Skeletal muscle satellite cell (primary cell): Measurements from ENCODE around the gene SAE1. TPM values are rescaled to one million over a fixed set of nuclear protein-coding genes. Genes with fewer than 3 reads are reported as not detected.

Source experiments
- H3K27me3 ChIP-seq: 2 replicates; pipeline ENCODE4 v1.7.0; 2013; ENCODE audit warnings: low read length; ENCODE audit not compliant: control insufficient read depth, insufficient read depth
- H3K36me3 ChIP-seq: 2 replicates; pipeline ENCODE4 v1.7.0; 2013; ENCODE audit warnings: mild to moderate bottlenecking, control low read depth, low read length; ENCODE audit not compliant: insufficient read depth
- H3K4me1 ChIP-seq: 2 replicates; pipeline ENCODE4 v1.7.0; 2013; ENCODE audit warnings: low read length; ENCODE audit not compliant: control insufficient read depth, insufficient read depth
- H3K4me2 ChIP-seq: 2 replicates; pipeline ENCODE4 v1.7.0; 2013; ENCODE audit warnings: mild to moderate bottlenecking, low read length
- H3K4me3 ChIP-seq: 2 replicates; pipeline ENCODE4 v1.7.0; 2013; ENCODE audit warnings: low read length
- H3K9ac ChIP-seq: 2 replicates; pipeline ENCODE4 v1.7.0; 2013; ENCODE audit warnings: mild to moderate bottlenecking, low read depth, low read length, moderate library complexity
- H3K9me3 ChIP-seq: replicated peaks from 2 replicates; pipeline ENCODE4 v1.7.0; 2013; ENCODE audit warnings: mild to moderate bottlenecking, control low read depth, low read length
- small RNA-seq: library from RNA; depleted of rRNA; stranded (forward); fragments of <200 nt; gene quantifications from one replicate; pipeline ENCODE3, GENCODE V24; 2012

The SAE1 gene

DNA sequence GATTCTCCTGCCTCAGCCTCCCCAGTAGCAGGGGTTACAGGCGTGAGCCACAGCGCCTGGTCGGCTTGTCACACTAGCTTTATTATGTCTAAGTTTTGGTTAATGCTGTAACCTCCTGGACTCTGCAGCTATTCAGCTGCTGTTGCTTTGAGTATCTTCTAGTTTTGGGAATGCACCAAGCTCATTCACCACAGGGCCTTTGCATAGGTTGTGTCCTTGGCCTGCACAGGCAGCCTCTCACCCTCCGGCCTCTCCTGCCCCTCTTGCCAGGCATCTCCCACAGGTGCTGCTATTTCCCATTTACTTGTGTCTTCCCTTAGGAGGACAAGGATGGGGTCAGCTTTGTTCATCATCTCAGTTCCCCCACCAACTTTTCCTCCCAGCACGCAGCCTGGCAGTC, 123.3 kb downstream of the SAE1 start:
- H3K9me3 ChIP-seq = no peaks in the 10 kb centered on the region
- no peak overlapping the region for H3K9ac ChIP-seq
- H3K4me3 ChIP-seq = no peak overlapping the region
- H3K27me3 ChIP-seq = no peaks in the 10 kb centered on the region
- peaks cover 26% of the 10 kb centered on the region for H3K4me1 ChIP-seq
- H3K36me3 ChIP-seq = peaks cover 8% of the 10 kb centered on the region
- H3K4me2 ChIP-seq = peak overlapping the region; percentile 47

DNA sequence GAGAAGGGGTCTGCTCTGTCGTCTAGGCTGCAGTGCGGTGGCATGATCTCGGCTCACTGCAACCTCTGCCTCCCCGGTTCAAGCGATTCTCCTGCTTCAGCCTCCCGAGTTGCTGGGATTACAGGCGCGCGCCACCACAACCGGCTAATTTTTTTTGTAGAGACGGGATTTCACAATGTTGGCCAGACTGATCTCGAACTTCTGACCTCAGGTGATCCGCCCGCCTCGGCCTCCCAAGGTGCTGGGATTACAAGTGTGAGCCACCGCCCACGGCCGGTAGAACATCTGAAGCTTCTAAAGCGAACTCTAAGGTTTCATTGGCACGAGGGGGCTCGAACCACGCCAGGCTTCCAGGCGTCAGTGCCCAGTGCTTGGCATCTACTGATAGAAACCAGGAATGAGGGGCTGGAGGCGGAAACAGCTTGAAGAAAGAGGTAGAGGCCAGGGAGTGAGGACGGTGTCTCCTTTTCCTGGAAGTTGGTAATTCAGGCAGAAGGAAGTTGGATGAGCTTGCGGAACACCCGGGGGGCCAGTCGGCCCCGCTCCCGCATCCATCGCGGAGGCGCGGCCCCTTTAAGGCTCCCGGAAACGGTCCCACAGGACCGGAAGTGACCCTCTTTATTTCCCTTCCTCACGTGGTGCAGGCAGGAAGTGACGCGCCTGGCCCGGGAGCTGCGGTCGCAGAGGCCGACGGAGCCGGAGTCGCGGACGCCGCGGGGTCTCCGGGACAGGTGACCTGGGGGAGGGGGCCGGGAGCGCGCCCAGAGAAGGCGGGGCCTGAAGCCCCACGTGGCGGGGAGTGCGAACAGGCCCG, 125.5 kb downstream of the SAE1 start, which contains the start of gene CCDC9:
Gene CCDC9, plus strand, starts transcription at position 647 of the 814 bp plus-strand sequence. CDS start 1,876 bp downstream, outside the sequence.
- no peaks in the 10 kb centered on the region for H3K27me3 ChIP-seq
- H3K36me3 ChIP-seq = peaks cover 19% of the 10 kb centered on the region
- peaks cover 28% of the 10 kb centered on the region for H3K4me1 ChIP-seq
- H3K4me2 ChIP-seq = peak within 1 kb of the TSS; percentile 87
- peak within 1 kb of the TSS; percentile 70 for H3K4me3 ChIP-seq
- no peaks in the 10 kb centered on the region for H3K9me3 ChIP-seq
- peak within 1 kb of the TSS; percentile 83 for H3K9ac ChIP-seq

DNA sequence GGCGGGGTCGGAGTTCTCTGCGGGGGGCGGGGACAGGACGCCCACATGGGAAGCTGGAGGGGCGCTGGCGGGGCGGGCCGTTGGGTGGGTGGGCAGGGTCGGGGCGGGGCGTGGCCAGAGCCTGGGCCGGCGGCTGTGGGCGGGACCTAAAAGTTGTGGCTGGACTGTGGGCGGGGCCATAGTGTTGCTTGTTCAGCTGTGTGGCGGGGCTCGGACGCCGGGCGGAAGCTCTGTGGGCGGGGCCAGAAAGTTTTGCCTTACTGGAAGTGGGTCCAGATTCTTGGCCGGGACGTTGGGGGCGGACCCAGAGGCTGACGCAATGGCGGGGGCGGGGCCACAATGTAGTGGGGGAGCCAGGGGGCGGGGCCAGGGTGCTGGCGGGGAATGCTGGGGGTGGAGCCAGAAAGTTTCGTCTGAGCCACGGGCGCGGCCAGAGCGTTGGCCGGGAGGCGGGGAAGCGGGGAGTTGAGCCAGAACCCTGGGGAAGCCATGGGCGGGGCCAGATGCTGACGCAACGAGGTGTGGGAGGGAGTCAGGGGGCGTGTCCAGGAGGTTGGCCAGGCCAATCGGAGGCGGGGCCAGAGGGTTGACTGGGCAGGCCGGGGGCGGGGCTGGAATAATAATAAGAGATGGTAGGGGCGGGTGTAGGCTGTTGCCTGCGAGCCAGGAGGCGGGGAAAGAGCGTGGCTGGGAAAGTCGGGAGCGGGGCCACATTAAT, 126.2 kb downstream of the SAE1 start:
- Histone ChIP-seq H3K36me3 (peaks cover 23% of the 10 kb centered on the region), H3K4me3 (peak overlapping the region; percentile 70), H3K4me1 (peaks cover 28% of the 10 kb centered on the region), H3K9ac (peak overlapping the region; percentile 83), H3K27me3 (no peaks in the 10 kb centered on the region), H3K4me2 (peak overlapping the region; percentile 87), H3K9me3 (no peaks in the 10 kb centered on the region)

DNA sequence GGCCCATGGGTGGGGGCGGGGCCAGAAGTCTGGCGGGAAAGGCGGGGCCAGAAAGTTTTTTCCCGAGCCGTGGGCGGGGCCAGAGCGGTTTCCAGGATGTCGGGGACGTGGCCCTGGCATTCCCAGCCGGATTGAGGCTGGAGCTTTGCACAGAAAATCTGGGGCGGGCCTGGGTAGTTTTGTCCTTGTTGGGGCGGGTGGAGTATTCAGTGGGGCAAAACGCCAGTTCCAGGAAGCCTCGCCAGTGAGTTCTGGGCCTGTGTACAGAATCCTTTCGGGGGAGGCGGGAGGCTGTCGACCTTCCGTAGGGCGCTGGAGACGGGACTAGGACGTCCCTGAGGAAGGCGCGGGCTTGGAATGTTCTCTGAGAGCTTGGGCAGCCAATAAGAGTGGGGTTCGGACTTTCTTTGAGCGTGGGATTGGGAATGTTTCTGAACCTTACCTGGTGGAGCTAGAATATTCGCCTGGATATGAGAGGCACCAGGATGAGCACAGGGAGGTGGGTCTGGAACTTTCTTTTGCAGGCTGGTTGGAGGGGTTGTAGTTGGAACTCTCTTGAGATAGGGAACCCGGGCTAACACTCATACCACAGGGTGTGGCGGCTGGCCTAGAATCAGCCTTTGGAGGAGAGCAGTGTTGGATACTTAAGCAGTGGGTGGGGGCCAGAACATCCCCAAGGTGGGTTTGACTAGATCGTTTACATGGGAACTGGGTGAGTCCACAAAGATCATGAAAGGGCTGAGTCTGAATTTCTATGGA, 127.0 kb downstream of the SAE1 start:
- Histone ChIP-seq H3K9me3 (no peaks in the 10 kb centered on the region), H3K36me3 (peaks cover 23% of the 10 kb centered on the region), H3K9ac (peak overlapping the region; percentile 82), H3K4me2 (peak overlapping the region; percentile 87), H3K4me3 (peak overlapping the region; percentile 70), H3K4me1 (peaks cover 28% of the 10 kb centered on the region), H3K27me3 (no peaks in the 10 kb centered on the region)

DNA sequence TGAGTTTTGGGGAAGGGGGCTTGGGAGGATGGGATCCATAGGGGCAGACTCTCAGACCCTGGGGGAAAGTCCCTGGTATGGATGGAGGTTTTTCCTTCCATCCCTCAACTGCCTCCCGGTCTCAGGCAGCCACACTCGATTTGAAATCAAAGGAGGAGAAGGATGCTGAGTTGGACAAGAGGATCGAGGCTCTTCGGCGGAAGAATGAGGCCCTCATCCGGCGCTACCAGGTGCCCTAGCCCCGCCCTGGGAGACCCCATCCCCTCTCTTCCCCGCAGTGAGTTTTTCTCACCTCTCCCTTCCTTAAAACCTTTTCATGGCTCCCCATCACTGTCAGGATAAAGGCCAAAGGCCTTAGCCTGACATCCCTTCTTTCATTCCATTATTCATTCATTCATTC, 127.8 kb downstream of the SAE1 start:
- Histone ChIP-seq H3K27me3 (no peaks in the 10 kb centered on the region), H3K9ac (peak overlapping the region; percentile 82), H3K4me2 (peak overlapping the region; percentile 87), H3K36me3 (peaks cover 23% of the 10 kb centered on the region), H3K9me3 (no peaks in the 10 kb centered on the region), H3K4me3 (peak overlapping the region; percentile 70), H3K4me1 (peaks cover 22% of the 10 kb centered on the region)

DNA sequence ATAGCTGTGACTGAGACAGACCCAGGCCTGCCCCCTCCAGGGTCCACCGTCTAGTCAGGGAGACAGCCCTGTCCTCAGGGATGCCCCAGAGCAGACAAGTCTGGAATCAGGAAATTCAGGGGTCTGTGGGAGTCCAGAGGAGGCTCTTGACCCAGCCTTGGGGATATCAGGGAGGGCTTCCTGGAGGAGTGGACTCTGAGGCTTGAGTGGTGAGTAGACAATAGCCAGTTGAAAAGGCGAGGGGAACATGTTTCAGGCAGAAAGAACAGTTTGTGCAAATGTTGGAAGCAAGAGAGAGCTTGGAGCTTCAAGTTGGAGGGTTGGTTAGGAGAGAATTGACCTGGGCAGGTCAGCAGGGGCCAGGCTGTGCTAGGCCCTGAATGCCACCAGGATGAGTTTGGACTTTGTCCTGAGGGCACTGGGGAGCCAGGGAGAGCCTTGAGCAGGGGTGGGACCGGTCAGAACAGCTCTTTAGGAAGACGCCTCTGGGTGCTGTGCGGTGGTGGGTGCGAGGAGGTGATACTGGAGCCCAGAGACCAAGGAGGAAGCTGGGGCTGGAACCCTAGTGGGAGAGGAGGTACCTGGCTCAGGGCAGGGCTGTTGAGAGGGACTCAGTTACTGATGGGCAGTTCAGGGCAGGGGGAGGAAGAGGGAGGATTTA, 128.4 kb downstream of the SAE1 start:
- H3K36me3 ChIP-seq = peaks cover 23% of the 10 kb centered on the region
- H3K9ac ChIP-seq = peak overlapping the region; percentile 82
- no peak overlapping the region for H3K4me3 ChIP-seq

More for the DNA sequence above, 128.4 kb downstream of the SAE1 start:
- Histone ChIP-seq H3K4me1 (peaks cover 16% of the 10 kb centered on the region), H3K27me3 (no peaks in the 10 kb centered on the region), H3K4me2 (no peak overlapping the region), H3K9me3 (no peaks in the 10 kb centered on the region)

Small RNAs within 50 kb of the gene (small RNA-seq; reads per million reads assigned to genes)
- not detected for gene MIR3190
